Right cardiac atrium (tissue), 5 donors: Measurements from ENCODE around the gene FAM110A. TPM values are rescaled to one million over a fixed set of nuclear protein-coding genes. Genes with fewer than 3 reads are reported as not detected.
A peak's percentile ranks its signal among the peaks of the same experiment; 100 is the strongest.
"Not testable (repeated sequence)": the region's sequence is repeated elsewhere in the genome, so short reads cannot be mapped to it uniquely, and the experiment has no call there.

Experiments
- ATAC-seq, 2 donors: fragments of 200-7000 bp; cut with Tn5 transposase; one replicate each; pipeline versions ENCODE4 v1.8.0 to v1.9.1; 2020; ENCODE audit warnings: moderate library complexity in 2 of 2, mild to moderate bottlenecking in 1 of 2
- DNase-seq, 3 donors: peaks; one replicate each; pipeline ENCODE4 v3.0.0-alpha.2; 2020
- H3K27ac ChIP-seq: one replicate; pipeline ENCODE4 v1.5.1; 2013; ENCODE audit warnings: mild to moderate bottlenecking, low read length, control low read depth, moderate library complexity
- H3K27me3 ChIP-seq: one replicate; pipeline ENCODE4 v1.6.1; 2013; ENCODE audit not compliant: control insufficient read depth, insufficient read depth
- H3K4me1 ChIP-seq: one replicate; pipeline ENCODE4 v1.6.1; 2013; ENCODE audit warnings: low read length; ENCODE audit not compliant: control insufficient read depth, insufficient read depth
- H3K4me3 ChIP-seq: one replicate; pipeline ENCODE4 v1.5.1; 2013; ENCODE audit warnings: low read length, control low read depth
- H3K9me3 ChIP-seq: one replicate; pipeline ENCODE4 v1.6.1; 2013; ENCODE audit warnings: low read length; ENCODE audit not compliant: control insufficient read depth
- WGBS: extraction: QIAGEN DNeasy Blood & Tissue Kit; methylation state at CpG from one replicate; pipeline ENCODE4 v1.1.7; 2013; 5-methylcytosine and 5-hydroxymethylcytosine counted together
- intact Hi-C, 4 donors: fragments of 100-400 bp; cut with DNase I; formaldehyde crosslinking; loops; one replicate each; pipeline versions ENCODE4 v1.11.0 to v1.14.0; 2022 to 2023
- long read RNA-seq, 4 donors: library from polyadenylated mRNA; unstranded; transcript quantifications; one replicate each; pipeline ENCODE4 v2.0.0, GENCODE V29; 2020 to 2021
- polyA plus RNA-seq: library from polyadenylated mRNA; stranded (reverse); fragments of 200-250 nt; gene quantifications from one replicate; pipeline ENCODE4 v1.2.3, GENCODE V29; 2013
- total RNA-seq, 4 donors: library from RNA; stranded (reverse); fragmentation: NEBNext Ultra II Directional; extraction: Animal tissue kit (Norgen Biotek cat#: 25700); gene quantifications; one replicate each; pipeline ENCODE4 v1.2.1, GENCODE V29; 2021
- donor health status: healthy with polysubstance abuse.
- donor health status: DM: no; HTN: yes; CAD: no.
- donor health status: DM: no; HTN: no; CAD: no.
- donor health status: DM: no; HTN: yes; CAD: no; lungs with severe emphysema.
- donor health status: DM: yes; HTN: yes; CAD: no.

The FAM110A gene
- total RNA-seq (1 to 10 TPM; 2.6 to 4.3 (median 3.6) TPM), polyA plus RNA-seq (3.2 TPM)
- long read RNA-seq, donor 1, partial matches to known transcripts = 4 of 11 reads
- long read RNA-seq, donor 1, other reads (novel, unspliced or antisense) = 0 of 11 reads
- long read RNA-seq, donor 2, partial matches to known transcripts = 3 of 6 reads
- long read RNA-seq, donor 2, other reads (novel, unspliced or antisense) = 1 of 6 reads
- long read RNA-seq, donor 3, partial matches to known transcripts = 4 of 6 reads
- long read RNA-seq, donor 3, other reads (novel, unspliced or antisense) = 0 of 6 reads
- long read RNA-seq, donor 4, partial matches to known transcripts = 0 of 3 reads
- long read RNA-seq, donor 4, other reads (novel, unspliced or antisense) = 0 of 3 reads

GRCh38 chr20:833450-834150 lies at the start of gene FAM110A:
Gene FAM110A, plus strand, starts transcription at chr20:833715. Its CDS starts 11,090 bp downstream, at chr20:844805.
- H3K4me3 ChIP-seq = peak within 1 kb of the TSS; percentile 75
- ATAC-seq (peak; percentile 98 to 99), DNase-seq (peak; percentile 98 to 99 (median 99))
- intact Hi-C loops = no loop called here
- H3K4me1 ChIP-seq = peaks cover 8% of the 10 kb centered on the region
- H3K27me3 ChIP-seq = no peaks in the 10 kb centered on the region
- under 1% methylated on average over 64 of the region's 64 CpGs for WGBS
- peak within 1 kb of the TSS; percentile 80 for H3K27ac ChIP-seq
- no peaks in the 10 kb centered on the region for H3K9me3 ChIP-seq

GRCh38 chr20:787825-788224 lies 45.7 kb upstream of the FAM110A start:
- Histone ChIP-seq H3K27me3 (no peaks in the 10 kb centered on the region), H3K9me3 (peaks cover 1% of the 10 kb centered on the region)
- WGBS = 45% methylated on average over 1 of the region's 1 CpG

GRCh38 chr20:791056-791455 lies 42.5 kb upstream of the FAM110A start:
- WGBS = 62% methylated on average over 2 of the region's 2 CpGs
- intact Hi-C loops = no loop called here
- peaks cover 1% of the 10 kb centered on the region for H3K9me3 ChIP-seq
- no peak overlapping the region for H3K4me3 ChIP-seq
- ATAC-seq = no peak
- H3K27ac ChIP-seq = no peak overlapping the region
- H3K4me1 ChIP-seq = no peaks in the 10 kb centered on the region
- no peaks in the 10 kb centered on the region for H3K27me3 ChIP-seq
- no peak for DNase-seq

More at GRCh38 chr20:787825-788224, 45.7 kb upstream of the FAM110A start:
- Histone ChIP-seq H3K4me1 (no peaks in the 10 kb centered on the region), H3K4me3 (no peak overlapping the region), H3K27ac (no peak overlapping the region)
- intact Hi-C loops = no loop called here
- DNase-seq (no peak), ATAC-seq (no peak)

GRCh38 chr20:792248-792647 lies 41.3 kb upstream of the FAM110A start:
- no peak overlapping the region for H3K27ac ChIP-seq
- no peak for DNase-seq
- no peaks in the 10 kb centered on the region for H3K27me3 ChIP-seq
- intact Hi-C loops = no loop called here
- no peaks in the 10 kb centered on the region for H3K4me1 ChIP-seq
- ATAC-seq = no peak
- no peak overlapping the region for H3K4me3 ChIP-seq
- peaks cover 1% of the 10 kb centered on the region for H3K9me3 ChIP-seq
- 93% methylated on average over 18 of the region's 18 CpGs for WGBS

- ATAC-seq (no peak), DNase-seq (no peak)
- Histone ChIP-seq H3K4me3 (no peak overlapping the region), H3K4me1 (no peaks in the 10 kb centered on the region), H3K27me3 (peaks cover under 1% of the 10 kb centered on the region), H3K27ac (no peak overlapping the region), H3K9me3 (peaks cover 1% of the 10 kb centered on the region)
- intact Hi-C loops = no loop called here
- 84% methylated on average over 3 of the region's 3 CpGs for WGBS
Observed at GRCh38 chr20:796921-797320, 36.6 kb upstream of the FAM110A start.

- H3K27me3 ChIP-seq, H3K9me3 ChIP-seq, H3K4me3 ChIP-seq, H3K27ac ChIP-seq, intact Hi-C loops, H3K4me1 ChIP-seq, ATAC-seq, DNase-seq: not testable (repeated sequence)
- WGBS = 77% methylated on average over 5 of the region's 5 CpGs
Observed at GRCh38 chr20:798746-799145, 34.8 kb upstream of the FAM110A start.

- H3K4me1 ChIP-seq, intact Hi-C loops, DNase-seq, H3K27me3 ChIP-seq, H3K27ac ChIP-seq, H3K9me3 ChIP-seq, H3K4me3 ChIP-seq, ATAC-seq: not testable (repeated sequence)
- 92% methylated on average over 7 of the region's 7 CpGs for WGBS
Observed at GRCh38 chr20:800026-800425, 33.5 kb upstream of the FAM110A start.

- 81% methylated on average over 3 of the region's 3 CpGs for WGBS
- no peaks in the 10 kb centered on the region for H3K4me1 ChIP-seq
- no peak for DNase-seq
- no peak overlapping the region for H3K27ac ChIP-seq
- no peak for ATAC-seq
- H3K9me3 ChIP-seq = no peaks in the 10 kb centered on the region
- intact Hi-C loops = no loop called here
- no peak overlapping the region for H3K4me3 ChIP-seq
- peaks cover 3% of the 10 kb centered on the region for H3K27me3 ChIP-seq
Observed at GRCh38 chr20:801678-802077, 31.8 kb upstream of the FAM110A start.

GRCh38 chr20:805713-806112 lies 27.8 kb upstream of the FAM110A start:
- H3K27me3 ChIP-seq = peaks cover 9% of the 10 kb centered on the region
- no peak overlapping the region for H3K27ac ChIP-seq
- no peak overlapping the region for H3K4me3 ChIP-seq
- DNase-seq = no peak
- 12% methylated on average over 1 of the region's 1 CpG for whole genome bisulfite sequencing
- no peak for ATAC-seq
- H3K9me3 ChIP-seq = no peaks in the 10 kb centered on the region
- intact Hi-C loops = no loop called here
- no peaks in the 10 kb centered on the region for H3K4me1 ChIP-seq

- intact Hi-C loops = loop anchor here in 2 of 4 donors (5.0 to 10.0 kb wide), 2 partner anchors 295 to 403 kb away; no protein-coding TSS in a partner anchor
Observed at GRCh38 chr20:811776-812434, 21.6 kb upstream of the FAM110A start.

GRCh38 chr20:812435-812814 lies 21.1 kb upstream of the FAM110A start:
- not testable (repeated sequence) for ATAC-seq, H3K27ac ChIP-seq, H3K4me3 ChIP-seq, H3K4me1 ChIP-seq, H3K9me3 ChIP-seq, DNase-seq, H3K27me3 ChIP-seq
- WGBS = 20% methylated on average over 2 of the region's 2 CpGs
- intact Hi-C loops = loop anchor here in 2 of 4 donors (5.0 to 10.0 kb wide), 2 partner anchors 295 to 402 kb away; no protein-coding TSS in a partner anchor

More at GRCh38 chr20:811776-812434, 21.6 kb upstream of the FAM110A start:
- WGBS = 39% methylated on average over 13 of the region's 13 CpGs
- not testable (repeated sequence) for H3K4me3 ChIP-seq, DNase-seq, ATAC-seq, H3K4me1 ChIP-seq, H3K9me3 ChIP-seq, H3K27ac ChIP-seq, H3K27me3 ChIP-seq
